VCaP (cell line): Measurements from ENCODE around the gene AMBP.

Source experiments
- H3K27ac ChIP-seq: fragments of 450-650 bp; 2 replicates; pipeline ENCODE4 v1.5.1; 2017
- TF ChIP-seq, protein P1 (sequence below): fragments of 450-650 bp; conservative IDR thresholded peaks from 2 replicates; pipeline ENCODE4 v1.5.1; 2017; ENCODE audit warnings: mild to moderate bottlenecking, moderate library complexity

Gene AMBP

DNA sequence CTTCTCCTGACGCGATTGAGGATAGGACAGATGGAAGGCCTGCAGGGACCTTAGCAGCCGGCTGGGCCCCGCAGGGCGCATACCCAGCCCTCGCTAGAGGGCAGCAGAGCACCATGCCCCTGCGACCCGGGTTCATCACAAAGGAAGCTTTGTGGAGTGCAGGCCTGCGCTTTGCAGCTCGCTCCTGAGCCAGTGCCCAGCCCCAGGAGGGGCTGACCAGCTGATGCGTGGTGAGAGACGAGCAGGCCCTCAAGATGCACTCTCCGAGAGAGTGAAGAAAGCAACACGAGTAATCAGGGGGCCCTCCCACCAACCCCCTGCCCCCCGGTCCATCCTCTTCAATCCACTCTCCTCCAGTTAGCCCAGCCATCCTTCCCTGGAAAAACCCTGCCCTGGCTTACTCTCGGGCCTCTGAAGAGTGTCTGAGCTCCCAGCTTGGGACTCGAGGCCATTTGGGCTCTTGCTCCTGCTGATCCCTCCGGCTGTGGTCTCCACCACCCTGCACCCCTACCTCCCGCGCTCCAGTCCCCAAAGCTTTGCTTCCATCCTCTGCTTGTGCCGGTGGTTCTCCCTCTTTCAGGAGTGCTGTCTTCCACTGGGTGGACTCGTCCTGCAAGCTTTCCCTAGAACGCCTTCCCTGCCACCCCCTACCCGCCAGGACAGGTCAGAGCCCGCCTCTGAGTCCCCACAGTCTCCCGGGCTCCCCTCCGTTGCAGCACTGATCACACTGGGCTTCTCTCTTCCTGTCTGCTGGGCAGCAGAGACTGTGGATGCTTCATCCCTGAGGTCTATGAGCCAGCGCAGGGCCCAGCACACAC lies 30.1 kb upstream of the AMBP start:
- peak overlapping the region; percentile 22; the same call in 1 of the 2 replicates for H3K27ac ChIP-seq
- TF ChIP-seq, protein P1, sequence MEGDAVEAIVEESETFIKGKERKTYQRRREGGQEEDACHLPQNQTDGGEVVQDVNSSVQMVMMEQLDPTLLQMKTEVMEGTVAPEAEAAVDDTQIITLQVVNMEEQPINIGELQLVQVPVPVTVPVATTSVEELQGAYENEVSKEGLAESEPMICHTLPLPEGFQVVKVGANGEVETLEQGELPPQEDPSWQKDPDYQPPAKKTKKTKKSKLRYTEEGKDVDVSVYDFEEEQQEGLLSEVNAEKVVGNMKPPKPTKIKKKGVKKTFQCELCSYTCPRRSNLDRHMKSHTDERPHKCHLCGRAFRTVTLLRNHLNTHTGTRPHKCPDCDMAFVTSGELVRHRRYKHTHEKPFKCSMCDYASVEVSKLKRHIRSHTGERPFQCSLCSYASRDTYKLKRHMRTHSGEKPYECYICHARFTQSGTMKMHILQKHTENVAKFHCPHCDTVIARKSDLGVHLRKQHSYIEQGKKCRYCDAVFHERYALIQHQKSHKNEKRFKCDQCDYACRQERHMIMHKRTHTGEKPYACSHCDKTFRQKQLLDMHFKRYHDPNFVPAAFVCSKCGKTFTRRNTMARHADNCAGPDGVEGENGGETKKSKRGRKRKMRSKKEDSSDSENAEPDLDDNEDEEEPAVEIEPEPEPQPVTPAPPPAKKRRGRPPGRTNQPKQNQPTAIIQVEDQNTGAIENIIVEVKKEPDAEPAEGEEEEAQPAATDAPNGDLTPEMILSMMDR, result peak; percentile 100

DNA sequence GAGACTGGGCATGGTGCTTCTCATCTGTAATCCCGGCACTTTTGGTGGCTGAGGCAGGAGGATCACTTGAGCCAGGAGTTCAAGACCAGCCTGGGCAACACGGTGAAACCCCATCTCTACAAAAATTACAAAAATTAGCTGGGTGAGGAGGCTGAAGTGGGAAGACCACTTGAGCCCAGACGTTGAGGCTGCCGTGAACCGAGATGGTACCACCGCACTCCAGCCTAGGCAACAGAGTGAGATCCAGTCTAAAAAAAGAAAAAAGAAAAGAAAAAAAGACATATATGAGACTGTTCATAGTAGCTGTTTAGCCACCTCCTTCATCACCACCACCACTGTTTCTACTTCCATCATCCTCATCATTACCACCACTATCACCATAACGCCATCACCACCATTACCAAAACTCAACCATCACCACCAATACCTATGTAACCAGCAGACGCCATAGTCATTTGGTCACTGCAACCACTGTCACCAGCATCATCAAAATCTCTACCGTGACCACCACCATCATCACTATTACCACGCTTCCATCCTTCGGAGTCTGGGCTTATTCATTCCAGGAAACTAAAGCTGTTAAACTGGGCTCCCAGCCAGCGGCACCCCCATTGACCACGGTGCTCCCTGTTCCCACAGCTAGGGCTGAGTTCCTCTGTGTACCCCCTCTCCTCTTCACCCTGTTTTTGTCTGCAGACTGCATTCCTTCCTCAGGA lies 29.3 kb upstream of the AMBP start:
- TF ChIP-seq, protein P1, result no peak
- no peak overlapping the region for H3K27ac ChIP-seq

DNA sequence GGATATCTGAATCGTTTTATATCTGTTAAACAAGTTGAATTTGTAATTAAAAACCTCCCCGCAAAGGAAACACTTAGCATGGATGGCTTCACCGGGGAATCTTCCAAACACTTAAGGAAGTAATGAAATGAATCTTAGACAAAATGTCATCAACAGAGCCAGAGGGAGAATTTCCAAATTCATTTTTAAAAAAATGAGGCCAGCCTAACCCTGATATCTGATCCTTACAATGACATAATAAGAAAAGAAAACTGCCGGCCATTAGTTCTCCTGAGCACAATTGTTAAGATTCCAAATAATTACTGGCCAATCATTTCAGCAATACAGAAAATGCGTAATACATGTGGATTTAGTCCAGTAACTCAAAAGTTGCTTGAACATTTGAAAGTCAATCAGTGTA lies 27.1 kb upstream of the AMBP start:
- H3K27ac ChIP-seq, result no peak overlapping the region
- TF ChIP-seq, protein P1, result no peak

DNA sequence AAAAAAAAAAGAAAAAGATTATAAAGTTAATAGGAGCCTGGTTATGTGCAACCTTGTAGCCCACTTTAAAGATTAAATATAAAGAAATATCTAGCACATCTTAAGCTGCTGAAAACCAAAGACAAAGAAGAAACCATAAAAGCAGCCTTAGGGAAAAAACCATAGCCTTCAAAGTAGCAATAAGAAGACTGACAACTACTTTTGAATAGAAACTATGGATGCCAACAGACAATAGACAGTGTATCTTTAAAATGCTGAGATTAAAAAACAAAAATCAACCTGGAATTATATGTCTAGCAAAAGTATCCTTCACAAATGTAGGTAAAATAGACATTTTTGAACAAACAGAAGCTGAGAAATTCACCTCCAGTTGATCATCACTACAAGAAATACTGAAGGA lies 24.4 kb upstream of the AMBP start:
- TF ChIP-seq, protein P1, result no peak
- no peak overlapping the region for H3K27ac ChIP-seq

DNA sequence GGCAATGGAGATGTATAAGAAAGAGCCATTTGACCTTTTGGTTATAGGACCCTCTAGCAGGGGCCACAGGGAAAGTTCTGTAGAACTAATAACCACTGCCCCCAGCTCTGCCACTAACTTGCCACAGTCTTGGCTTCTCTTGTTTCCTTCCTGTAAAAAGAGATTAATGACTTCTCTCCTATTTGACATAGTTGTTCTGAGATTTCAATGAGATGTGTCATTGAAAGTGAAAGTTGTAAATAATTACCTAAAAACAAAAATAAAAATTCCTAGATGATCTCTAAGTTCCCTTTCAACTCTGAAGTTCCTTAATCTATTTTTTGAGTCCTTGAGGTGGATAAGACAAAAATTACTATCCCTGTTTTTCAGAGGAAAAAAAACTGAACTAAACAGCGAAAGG lies 22.4 kb upstream of the AMBP start:
- no peak overlapping the region for H3K27ac ChIP-seq
- TF ChIP-seq, protein P1, result no peak

DNA sequence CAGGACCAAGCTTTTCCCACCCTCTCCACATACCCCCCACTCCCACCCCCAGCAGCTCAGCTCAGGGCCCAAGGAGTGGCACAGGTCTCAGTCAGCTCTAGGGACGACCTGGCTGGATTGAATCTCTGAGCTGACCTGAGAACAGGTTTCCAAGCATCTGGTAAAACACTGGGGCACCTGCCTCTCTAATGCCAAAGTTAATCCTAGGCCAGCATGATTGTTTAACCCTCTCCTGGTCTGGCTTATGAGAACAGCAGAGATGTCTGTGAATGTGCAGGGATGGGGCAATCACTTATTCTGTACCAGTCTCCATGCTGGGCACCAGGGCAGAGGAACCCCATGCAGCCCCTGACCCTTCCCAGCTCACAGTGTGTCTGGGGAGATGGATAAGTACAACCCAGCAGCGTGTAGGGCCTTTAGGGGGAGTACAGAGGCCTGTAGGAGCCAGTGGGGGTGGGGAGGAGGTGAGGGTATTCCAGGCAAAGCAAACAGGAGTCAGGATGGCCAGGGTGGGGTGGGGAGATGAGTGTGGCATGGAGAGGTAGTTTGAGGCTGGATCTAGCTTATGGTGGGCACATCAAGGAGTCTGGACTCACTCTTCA lies 21.7 kb upstream of the AMBP start:
- H3K27ac ChIP-seq, result peak overlapping the region; percentile 83
- TF ChIP-seq, protein P1, result no peak
